Uterus (tissue), 4 donors: Measurements from ENCODE around the gene LHX2. TPM values are rescaled to one million over a fixed set of nuclear protein-coding genes. Genes with fewer than 3 reads are reported as not detected.

ENCODE experiments used
- DNase-seq, 2 donors: peaks; one replicate each; pipeline ENCODE4 v3.0.0-alpha.2; 2019 to 2020
- H3K27ac ChIP-seq, 2 donors: fragments of 200-600 bp; sonication (generic); 1 replicate in 1 of 2; 2 replicates in 1 of 2; pipeline ENCODE4 v1.5.1; 2016 to 2018
- H3K27me3 ChIP-seq, 2 donors: fragments of 200-600 bp; sonication (generic); one replicate each; pipeline ENCODE4 v1.5.1; 2018 to 2019; ENCODE audit warnings: control low read depth in 1 of 2
- H3K36me3 ChIP-seq, 2 donors: fragments of 200-600 bp; sonication (generic); one replicate each; pipeline ENCODE4 v1.5.1; 2019; ENCODE audit warnings: control low read depth in 1 of 2
- H3K4me1 ChIP-seq, 2 donors: fragments of 200-600 bp; sonication (generic); one replicate each; pipeline ENCODE4 v1.5.1; 2018 to 2019; ENCODE audit warnings: control low read depth in 1 of 2
- H3K4me3 ChIP-seq, 2 donors: fragments of 200-600 bp; sonication (generic); 1 replicate in 1 of 2; 2 replicates in 1 of 2; pipeline ENCODE4 v1.5.1; 2018 to 2019; ENCODE audit warnings: mild to moderate bottlenecking in 1 of 2
- H3K9me3 ChIP-seq, 2 donors: fragments of 200-600 bp; sonication (generic); one replicate each; pipeline ENCODE4 v1.5.1; 2019; ENCODE audit warnings: control low read depth in 1 of 2
- POLR2A ChIP-seq, 2 donors: fragments of 450-650 bp; IDR thresholded peaks; one replicate each; pipeline ENCODE4 v1.6.1; 2016; ENCODE audit warnings: antibody characterized with exemption in 2 of 2, mild to moderate bottlenecking in 1 of 2, moderate library complexity in 1 of 2
- intact Hi-C: fragments of 100-400 bp; cut with DNase I; formaldehyde crosslinking; loops from one replicate; pipeline ENCODE4 v1.15.1; 2023; ENCODE audit warnings: low total_unique reads
- total RNA-seq, 4 donors: library from RNA; depleted of rRNA in 3 of 4; stranded (reverse); fragments of >200 nt in 3 of 4; gene quantifications; one replicate each; pipeline versions ENCODE4 v1.1.0 to v1.2.4, GENCODE V29; 2014 to 2023
- TF ChIP-seq, protein P1 (sequence below), 4 experiments: fragments of 200-600 bp in 2 of 4; fragments of 450-650 bp in 2 of 4; sonication (generic) in 2 of 4; IDR thresholded peaks; one replicate each; pipeline ENCODE4 v1.5.1; 2016 to 2019; ENCODE audit warnings: antibody characterized with exemption in 4 of 4, mild to moderate bottlenecking in 2 of 4, moderate library complexity in 1 of 4
- donor health status: DM: yes; HTN: yes; CAD: no.

Gene LHX2
- total RNA-seq, 4 donors from 2014 or later = 0.14 TPM; not detected in 3

GRCh38 chr9:124007565-124008302 is 3.8 kb upstream of the LHX2 start:
- no peak overlapping the region for H3K27ac ChIP-seq
- no peak for DNase-seq
- no peaks in the 10 kb centered on the region for H3K9me3 ChIP-seq
- H3K27me3 ChIP-seq = peaks cover 26 to 88% of the 10 kb centered on the region in 2 donors
- intact Hi-C loops = no loop called here
- no peak overlapping the region for H3K4me3 ChIP-seq
- H3K36me3 ChIP-seq = no peaks in the 10 kb centered on the region
- H3K4me1 ChIP-seq = peaks cover 0 to 31% of the 10 kb centered on the region in 2 donors
- no peak for TF ChIP-seq POLR2A (IDR thresholded peaks at IDR 0.05)
- TF ChIP-seq, protein P1, sequence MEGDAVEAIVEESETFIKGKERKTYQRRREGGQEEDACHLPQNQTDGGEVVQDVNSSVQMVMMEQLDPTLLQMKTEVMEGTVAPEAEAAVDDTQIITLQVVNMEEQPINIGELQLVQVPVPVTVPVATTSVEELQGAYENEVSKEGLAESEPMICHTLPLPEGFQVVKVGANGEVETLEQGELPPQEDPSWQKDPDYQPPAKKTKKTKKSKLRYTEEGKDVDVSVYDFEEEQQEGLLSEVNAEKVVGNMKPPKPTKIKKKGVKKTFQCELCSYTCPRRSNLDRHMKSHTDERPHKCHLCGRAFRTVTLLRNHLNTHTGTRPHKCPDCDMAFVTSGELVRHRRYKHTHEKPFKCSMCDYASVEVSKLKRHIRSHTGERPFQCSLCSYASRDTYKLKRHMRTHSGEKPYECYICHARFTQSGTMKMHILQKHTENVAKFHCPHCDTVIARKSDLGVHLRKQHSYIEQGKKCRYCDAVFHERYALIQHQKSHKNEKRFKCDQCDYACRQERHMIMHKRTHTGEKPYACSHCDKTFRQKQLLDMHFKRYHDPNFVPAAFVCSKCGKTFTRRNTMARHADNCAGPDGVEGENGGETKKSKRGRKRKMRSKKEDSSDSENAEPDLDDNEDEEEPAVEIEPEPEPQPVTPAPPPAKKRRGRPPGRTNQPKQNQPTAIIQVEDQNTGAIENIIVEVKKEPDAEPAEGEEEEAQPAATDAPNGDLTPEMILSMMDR (IDR thresholded peaks at IDR 0.05) = no peak

DNA sequence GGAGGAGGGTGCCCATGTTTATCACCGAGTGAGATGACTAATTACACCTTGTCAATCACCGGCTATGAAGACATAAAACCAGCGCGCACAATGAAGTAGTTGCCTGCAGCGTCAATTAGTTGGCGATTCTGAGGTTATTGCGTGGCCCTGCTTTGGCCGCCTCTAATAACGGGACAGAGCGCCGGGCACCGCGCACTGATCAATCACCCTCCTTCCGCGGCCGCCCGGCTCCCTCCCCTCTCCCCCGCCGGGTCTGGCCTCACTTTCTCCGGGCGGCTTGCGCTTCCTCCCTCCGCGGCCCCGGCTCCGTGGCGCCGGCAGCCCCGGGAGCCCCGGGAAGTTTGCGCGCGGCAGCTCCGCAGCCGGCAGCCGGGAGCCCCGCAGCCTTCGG is 3.3 kb upstream of the LHX2 start:
- TF ChIP-seq, protein P1 (IDR thresholded peaks at IDR 0.05) = no peak
- Histone ChIP-seq H3K4me3 (no peak overlapping the region), H3K27me3 (peaks cover 29 to 87% of the 10 kb centered on the region in 2 donors), H3K36me3 (no peaks in the 10 kb centered on the region), H3K4me1 (peaks cover 0 to 32% of the 10 kb centered on the region in 2 donors), H3K9me3 (no peaks in the 10 kb centered on the region), H3K27ac (no peak overlapping the region)
- DNase-seq = no peak
- intact Hi-C loops = no loop called here

- Histone ChIP-seq H3K27ac (no peak overlapping the region), H3K36me3 (no peaks in the 10 kb centered on the region), H3K4me3 (no peak overlapping the region), H3K9me3 (no peaks in the 10 kb centered on the region), H3K27me3 (peaks cover 29 to 89% of the 10 kb centered on the region in 2 donors), H3K4me1 (peaks cover 0 to 32% of the 10 kb centered on the region in 2 donors)
- no peak for DNase-seq
- intact Hi-C loops = no loop called here
- TF ChIP-seq POLR2A (IDR thresholded peaks at IDR 0.05) = no peak
- TF ChIP-seq, protein P1 (IDR thresholded peaks at IDR 0.05) = no peak
Measured at GRCh38 chr9:124008694-124009530, 2.7 kb upstream of the LHX2 start.

GRCh38 chr9:124009531-124010217 is 1.9 kb upstream of the LHX2 start:
- H3K27me3 ChIP-seq = peaks cover 28 to 89% of the 10 kb centered on the region in 2 donors
- H3K4me1 ChIP-seq = peaks cover 0 to 32% of the 10 kb centered on the region in 2 donors
- H3K36me3 ChIP-seq = no peaks in the 10 kb centered on the region
- DNase-seq = no peak
- no peak overlapping the region for H3K4me3 ChIP-seq
- TF ChIP-seq POLR2A (IDR thresholded peaks at IDR 0.05) = no peak
- TF ChIP-seq, protein P1 (IDR thresholded peaks at IDR 0.05) = no peak
- H3K27ac ChIP-seq = no peak overlapping the region
- intact Hi-C loops = no loop called here
- H3K9me3 ChIP-seq = no peaks in the 10 kb centered on the region
